ENCODE measurements around the gene CHSY1. TPM values are rescaled to one million over a fixed set of nuclear protein-coding genes. Genes with fewer than 3 reads are reported as not detected.
"Not testable (repeated sequence)": the region's sequence is repeated elsewhere in the genome, so short reads cannot be mapped to it uniquely, and the experiment has no call there.

CHSY1 gene
- polyA plus RNA-seq, 1 experiment = 49.2 TPM

DNA sequence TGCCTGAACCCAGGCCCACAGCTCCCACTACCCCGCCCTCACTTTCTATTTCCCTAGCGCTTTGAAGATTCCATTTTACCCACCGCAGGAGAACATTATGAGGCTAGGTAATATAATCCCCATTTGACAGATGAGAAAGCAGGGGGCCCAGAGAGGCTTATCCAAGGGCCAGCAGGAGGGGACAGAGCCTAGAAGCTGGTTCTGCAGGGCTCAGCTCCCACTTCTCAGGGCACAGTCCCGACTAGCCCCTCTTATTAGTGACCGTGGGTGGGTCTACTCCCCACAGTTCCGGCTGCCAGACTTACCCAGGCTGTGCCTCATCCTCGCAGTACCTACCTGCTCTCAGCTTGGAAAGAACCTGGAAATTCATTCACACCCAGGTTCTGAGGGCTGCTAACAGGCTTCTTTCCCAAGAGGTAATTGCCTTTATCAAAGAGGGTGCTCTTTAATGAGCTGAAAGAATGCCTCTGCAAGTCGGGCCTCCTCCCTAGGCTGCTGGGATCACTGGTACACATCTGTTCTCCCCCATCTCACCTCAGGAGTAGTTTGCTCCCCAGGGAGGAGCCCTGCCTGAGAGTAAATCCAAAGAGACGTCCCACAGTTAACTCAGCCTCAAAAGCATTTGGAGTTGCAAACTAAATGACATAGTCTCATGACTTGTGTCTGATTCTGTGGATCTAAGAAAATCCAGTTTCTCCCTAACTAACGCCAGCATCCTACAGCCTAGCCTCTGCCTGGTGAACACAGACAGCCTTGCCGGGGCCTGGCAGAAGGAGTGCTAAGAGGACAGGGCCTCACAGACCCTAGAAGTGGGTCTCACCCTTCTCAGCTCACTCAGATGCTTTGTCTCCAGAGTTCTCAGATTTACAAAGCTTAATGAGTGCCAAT is 125.0 kb downstream of the CHSY1 start:
- Histone ChIP-seq H3K9me3 (ENCODE audit: control insufficient read depth, insufficient read depth, low read length) (peaks cover 11% of the 10 kb centered on the region; the same call in 1 of the 2 replicates), H3K27me3 (ENCODE audit: control insufficient read depth, insufficient read depth, low read length) (no peaks in the 10 kb centered on the region), H3K4me3 (ENCODE audit: low read depth, low read length) (no peak overlapping the region), H3K27ac (ENCODE audit: low read depth, low read length) (peak overlapping the region; percentile 99)
- CTCF ChIA-PET = interaction anchor here (1.0 to 1.4 kb wide), 2 partner anchors 38 to 131 kb away, joined by 3 to 5 read pairs; no protein-coding TSS in a partner anchor
- no peak for DNase-seq (ENCODE audit: low read depth, low spot score)
- POLR2A ChIA-PET = interaction anchor here (0.6 to 1.0 kb wide), 3 partner anchors 10 to 72 kb away, joined by 3 to 4 read pairs (median 4); no protein-coding TSS in a partner anchor
- TF ChIP-seq, protein P1, sequence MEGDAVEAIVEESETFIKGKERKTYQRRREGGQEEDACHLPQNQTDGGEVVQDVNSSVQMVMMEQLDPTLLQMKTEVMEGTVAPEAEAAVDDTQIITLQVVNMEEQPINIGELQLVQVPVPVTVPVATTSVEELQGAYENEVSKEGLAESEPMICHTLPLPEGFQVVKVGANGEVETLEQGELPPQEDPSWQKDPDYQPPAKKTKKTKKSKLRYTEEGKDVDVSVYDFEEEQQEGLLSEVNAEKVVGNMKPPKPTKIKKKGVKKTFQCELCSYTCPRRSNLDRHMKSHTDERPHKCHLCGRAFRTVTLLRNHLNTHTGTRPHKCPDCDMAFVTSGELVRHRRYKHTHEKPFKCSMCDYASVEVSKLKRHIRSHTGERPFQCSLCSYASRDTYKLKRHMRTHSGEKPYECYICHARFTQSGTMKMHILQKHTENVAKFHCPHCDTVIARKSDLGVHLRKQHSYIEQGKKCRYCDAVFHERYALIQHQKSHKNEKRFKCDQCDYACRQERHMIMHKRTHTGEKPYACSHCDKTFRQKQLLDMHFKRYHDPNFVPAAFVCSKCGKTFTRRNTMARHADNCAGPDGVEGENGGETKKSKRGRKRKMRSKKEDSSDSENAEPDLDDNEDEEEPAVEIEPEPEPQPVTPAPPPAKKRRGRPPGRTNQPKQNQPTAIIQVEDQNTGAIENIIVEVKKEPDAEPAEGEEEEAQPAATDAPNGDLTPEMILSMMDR (IDR thresholded peaks at IDR 0.05; ENCODE audit: low read depth, low read length) = no peak

DNA sequence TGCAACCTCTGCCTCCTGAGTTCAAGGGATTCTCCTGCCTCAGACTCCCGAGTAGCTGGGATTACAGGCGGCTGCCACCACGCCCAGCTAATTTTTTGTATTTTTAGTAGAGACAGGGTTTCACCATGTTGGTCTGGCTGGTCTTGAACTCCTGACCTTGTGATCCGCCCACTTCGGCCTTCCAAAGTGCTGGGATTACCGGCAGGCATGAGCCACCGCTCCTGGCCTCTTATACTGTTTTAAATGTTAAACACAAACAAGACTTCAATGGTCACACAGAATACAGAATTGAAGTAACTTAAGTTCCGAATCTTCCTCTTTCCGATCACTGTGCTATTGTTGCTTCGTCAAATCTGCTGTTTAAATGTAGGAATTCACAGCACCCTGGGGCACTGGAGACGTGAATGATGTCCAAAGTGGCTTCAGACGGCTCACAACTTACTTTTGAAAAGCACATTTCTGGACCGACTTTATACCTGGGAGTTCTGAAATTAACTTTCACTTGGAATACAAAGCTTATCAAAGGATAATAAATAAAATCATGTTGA is 125.9 kb downstream of the CHSY1 start:
- CTCF ChIA-PET = interaction anchor here (1.0 to 1.4 kb wide), 2 partner anchors 38 to 132 kb away, joined by 3 to 5 read pairs; no protein-coding TSS in a partner anchor
- H3K4me3 ChIP-seq (ENCODE audit: low read depth, low read length); H3K27ac ChIP-seq (ENCODE audit: low read depth, low read length); POLR2A ChIA-PET; DNase-seq (ENCODE audit: low read depth, low spot score); H3K27me3 ChIP-seq (ENCODE audit: control insufficient read depth, insufficient read depth, low read length): not testable (repeated sequence)
- H3K9me3 ChIP-seq (ENCODE audit: control insufficient read depth, insufficient read depth, low read length) = peaks cover 11% of the 10 kb centered on the region; the same call in 1 of the 2 replicates

Other genes with a start within 250 kb of the CHSY1 start
- gene SELENOS, start 25.4 kb upstream of the CHSY1 start, polyA plus RNA-seq (2011; rRNA removed) = 79.9 and 100 TPM in 2 replicates
- gene SNRPA1, start 43.2 kb upstream of the CHSY1 start, polyA plus RNA-seq (2011; rRNA removed) = 46.4 and 57.0 TPM in 2 replicates
- 0.06 TPM in 1 of 2 replicates, not detected in the other for gene PCSK6, start 237.7 kb upstream of the CHSY1 start, polyA plus RNA-seq (2011; rRNA removed)